SW480 (cell line): ENCODE results near the gene B4GALT7.
"Not testable (repeated sequence)": the region's sequence is repeated elsewhere in the genome, so short reads cannot be mapped to it uniquely, and the experiment has no call there.

Experiments used
- DNase-seq: peaks from one replicate; pipeline ENCODE4 v3.0.0-alpha.2; 2016; ENCODE audit warnings: low spot score

The B4GALT7 gene

DNA sequence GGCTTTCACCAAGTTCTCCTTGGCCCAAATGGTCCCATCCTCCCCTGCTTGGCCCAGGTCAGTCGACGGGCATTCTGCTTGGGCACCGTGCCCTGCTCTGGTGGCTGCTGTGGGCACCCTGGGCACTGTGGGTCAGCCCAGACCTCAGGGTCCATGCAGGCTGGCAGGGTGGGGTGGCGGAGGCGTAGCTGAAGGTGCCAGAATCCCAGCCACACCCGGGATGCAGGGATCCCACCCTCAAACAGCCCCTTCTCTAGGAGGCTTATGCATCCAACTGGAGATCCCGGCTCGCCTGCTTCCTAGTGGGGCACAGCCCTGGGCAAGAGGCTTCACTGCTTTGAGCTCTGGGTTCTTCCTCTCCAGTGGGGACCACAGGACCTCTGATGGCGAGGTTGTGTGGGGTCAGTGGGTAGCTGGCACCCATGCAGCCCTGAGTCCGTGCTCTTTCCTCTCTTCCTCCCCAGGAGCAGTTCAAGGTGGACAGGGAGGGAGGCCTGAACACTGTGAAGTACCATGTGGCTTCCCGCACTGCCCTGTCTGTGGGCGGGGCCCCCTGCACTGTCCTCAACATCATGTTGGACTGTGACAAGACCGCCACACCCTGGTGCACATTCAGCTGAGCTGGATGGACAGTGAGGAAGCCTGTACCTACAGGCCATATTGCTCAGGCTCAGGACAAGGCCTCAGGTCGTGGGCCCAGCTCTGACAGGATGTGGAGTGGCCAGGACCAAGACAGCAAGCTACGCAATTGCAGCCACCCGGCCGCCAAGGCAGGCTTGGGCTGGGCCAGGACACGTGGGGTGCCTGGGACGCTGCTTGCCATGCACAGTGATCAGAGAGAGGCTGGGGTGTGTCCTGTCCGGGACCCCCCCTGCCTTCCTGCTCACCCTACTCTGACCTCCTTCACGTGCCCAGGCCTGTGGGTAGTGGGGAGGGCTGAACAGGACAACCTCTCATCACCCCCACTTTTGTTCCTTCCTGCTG lies 9.4 kb downstream of the B4GALT7 start:
- no peak for DNase-seq

DNA sequence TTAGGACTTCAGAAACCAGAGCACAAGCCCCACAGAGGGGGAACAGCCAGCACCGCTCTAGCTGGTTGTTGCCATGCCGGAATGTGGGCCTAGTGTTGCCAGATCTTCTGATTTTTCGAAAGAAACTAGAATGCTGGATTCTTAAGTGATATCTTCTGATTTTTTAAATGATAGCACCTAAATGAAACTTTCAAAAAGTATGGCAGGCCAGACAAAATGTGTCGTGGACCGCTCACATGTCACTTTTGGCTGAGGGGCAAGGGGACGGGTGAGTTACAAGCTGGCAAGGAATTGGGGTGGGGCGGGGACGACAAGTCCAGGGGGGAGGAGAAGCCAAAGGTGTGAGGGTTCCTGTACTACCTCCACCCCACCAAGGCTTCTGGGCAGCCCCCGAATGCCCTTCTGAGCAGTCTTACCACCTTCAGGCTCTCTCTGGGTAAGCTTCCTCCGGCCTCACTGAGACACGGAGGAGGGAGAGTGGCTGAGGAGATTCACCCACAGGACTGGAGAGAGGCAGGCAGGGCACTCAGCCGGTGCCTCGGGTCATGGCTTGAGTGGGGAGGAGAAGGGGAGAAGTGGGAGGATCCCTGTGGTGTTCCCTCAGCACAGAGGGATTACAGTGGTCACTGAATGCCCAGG lies 10.3 kb downstream of the B4GALT7 start:
- DNase-seq, result no peak

DNA sequence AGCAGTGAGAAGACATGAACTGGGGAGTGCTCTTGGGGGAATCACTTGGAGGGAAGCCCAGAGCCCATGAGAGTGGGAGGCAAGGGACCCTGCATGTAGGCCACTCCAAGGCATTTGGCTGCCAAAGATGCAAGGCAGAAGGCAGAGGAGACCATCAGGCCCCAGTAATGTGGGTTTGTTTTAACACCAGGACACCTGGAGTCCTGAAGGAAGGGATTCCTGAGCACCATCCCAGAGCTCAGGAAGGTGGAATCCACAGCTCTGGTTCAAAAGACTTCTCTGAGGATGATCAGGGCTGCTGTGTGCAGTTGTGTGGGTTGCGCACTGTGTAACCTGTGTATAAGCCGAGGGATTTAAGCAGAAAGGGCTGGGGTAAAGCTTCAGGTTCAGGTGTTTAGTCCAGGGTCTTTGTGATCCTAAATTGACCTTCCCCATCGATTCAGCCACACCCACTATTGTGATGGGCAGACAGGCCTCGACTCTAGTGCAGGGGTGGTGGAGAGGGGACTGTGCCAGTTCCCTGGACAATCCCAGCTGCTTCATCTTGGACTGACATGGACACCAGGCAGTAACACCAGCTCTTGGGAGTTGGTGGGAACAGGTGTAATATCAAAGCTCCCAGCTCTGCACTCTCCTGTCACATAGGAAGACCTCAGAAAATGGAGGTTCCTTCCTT lies 11.0 kb downstream of the B4GALT7 start:
- DNase-seq, result no peak

DNA sequence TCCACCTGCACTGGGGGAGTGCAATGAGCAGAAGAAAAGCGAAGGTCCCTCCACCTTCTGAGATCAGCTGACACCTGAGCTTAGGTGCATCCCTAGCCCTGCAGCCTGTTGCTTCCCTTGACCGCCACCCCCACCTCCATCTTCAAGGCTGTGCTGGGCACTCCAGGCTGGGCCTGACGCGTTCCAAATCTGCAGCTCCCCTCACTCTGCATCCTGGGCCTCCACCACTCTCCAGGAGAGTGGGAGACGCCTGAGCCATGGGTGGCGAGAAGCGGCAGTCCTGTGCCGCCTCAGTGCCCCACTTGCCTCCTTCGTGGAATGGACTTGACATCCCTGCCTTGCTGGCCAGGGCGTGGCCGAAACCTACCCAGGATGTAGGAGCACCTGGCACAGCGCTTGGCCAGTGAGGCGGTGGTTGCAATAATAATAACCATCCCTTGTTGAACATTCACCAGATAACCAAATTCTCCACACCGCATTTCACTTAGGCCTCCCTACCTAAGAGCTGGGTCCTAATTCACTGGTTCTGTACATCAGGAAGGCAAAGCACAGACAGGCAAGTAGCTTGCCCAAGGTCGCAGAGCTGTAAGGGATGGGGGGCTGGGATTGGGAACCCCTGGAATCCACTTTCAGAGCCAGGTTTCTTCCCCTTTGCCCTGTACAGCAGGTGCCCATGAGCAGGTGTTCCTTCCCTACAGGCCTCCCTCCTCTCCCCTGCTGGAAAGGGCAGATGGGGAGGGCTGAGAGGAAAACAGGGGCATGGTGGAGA lies 11.7 kb downstream of the B4GALT7 start:
- no peak for DNase-seq

DNA sequence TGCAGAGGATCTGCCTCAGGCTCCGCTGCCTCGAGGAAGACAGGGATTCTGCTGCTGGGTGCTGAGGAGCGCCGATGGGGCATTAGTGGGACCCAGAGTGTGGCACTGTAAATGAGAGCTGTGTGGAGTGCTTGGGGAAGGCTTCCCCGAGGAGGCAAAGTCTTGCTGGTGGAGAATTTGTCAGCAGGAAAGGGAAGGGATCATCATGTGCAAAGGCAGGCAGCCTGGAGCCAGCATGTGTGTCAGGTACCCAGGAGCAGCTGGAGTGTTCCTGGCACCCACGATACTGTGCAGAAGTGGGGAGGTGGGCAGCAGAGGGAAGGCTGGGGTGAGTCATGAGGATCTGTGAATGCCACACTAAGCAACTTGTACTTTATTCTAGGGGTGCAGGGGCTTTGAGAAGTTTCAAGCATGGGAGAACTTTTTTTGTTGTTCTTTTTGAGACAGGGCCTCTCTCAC lies 12.3 kb downstream of the B4GALT7 start:
- no peak for DNase-seq

DNA sequence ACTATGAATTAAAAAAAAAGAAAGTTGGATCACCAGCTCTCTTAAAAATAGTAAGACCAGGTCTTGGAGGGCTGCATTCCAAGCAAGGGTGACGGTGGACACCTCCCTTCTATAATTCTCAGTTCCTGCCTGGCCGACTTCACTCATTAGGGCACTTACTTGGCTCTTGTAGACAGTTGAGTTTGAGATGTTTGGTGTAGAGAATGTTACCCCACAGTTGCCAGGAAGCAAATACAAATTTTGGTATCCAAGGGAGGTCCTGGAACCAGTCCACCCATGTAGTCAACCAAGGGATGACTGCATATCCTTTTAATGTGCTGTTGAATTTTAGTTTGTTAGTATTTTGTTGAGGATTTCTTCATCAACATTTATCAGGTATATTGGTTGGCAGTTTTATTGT lies 20.6 kb downstream of the B4GALT7 start:
- DNase-seq, result no peak

DNA sequence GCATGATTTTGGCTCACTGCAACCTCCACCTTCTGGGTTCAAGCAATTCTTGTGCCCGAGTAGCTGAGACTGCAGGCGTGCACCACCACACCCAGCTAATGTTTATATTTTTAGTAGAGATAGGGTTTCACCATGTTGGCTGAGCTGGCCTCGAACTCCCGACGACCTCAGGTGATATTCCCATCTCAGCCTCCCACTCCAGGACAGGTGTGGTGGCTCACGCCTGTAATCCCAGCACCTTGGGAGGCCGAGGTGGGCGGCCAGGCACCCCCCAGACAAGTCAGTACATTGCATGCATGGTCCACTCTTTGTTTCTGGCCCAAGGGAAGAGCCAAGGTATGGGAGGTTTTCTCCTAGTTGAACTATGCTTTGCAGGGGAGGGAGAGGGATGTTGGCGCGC lies 24.2 kb downstream of the B4GALT7 start:
- DNase-seq, result not testable (repeated sequence)

DNA sequence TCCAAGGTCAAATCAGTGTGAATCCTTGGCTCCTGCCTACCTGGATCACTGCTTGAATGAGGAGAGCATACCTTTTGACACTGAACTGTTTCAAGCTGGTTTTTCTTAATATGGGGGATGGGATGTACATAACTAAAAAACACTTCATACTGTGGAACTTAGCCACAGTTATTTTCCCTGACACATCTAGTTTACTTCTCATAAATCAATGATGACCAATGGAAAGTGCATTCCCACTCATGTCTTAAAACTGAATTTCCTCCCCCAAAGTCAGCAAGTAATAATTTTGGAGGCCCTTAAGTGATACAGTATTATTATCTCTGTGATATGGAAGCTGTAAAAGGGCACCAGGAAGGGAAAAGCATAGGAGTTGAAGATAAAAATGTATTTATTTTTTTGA lies 30.3 kb downstream of the B4GALT7 start:
- not testable (repeated sequence) for DNase-seq

DNA sequence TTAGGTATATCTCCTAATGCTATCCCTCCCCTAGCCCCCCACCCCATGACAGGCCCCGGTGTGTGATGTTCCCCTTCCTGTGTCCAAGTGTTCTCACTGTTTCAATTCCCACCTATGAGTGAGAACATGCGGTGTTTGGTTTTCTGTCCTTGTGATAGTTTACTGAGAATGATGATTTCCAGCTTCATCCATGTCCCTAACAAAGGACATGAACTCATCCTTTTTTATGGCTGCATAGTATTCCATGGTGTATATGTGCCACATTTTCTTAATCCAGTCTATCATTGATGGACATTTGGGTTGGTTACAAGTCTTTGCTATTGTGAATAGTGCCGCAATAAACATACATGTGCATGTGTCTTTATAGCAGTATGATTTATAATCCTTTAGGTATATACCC lies 35.0 kb downstream of the B4GALT7 start:
- DNase-seq, result not testable (repeated sequence)

DNA sequence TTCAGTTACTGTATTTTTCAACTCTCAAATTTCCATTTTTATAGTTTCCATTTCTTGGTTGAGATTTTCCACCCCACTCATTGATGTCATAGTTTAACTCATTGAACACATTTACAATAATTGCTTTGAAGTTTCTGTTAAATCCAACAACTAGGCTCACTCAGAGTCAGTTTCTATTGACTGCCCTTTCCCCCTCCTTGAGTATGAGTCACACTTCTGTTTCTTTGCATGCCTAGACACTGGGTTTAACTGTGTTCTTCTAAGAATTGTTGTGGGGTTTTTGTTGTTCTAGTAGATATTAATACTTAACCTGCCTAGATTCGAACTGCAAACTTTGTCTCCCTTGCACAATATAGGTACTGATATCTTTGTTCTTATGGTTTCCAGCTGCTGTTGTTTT lies 45.5 kb downstream of the B4GALT7 start:
- DNase-seq, result not testable (repeated sequence)

DNA sequence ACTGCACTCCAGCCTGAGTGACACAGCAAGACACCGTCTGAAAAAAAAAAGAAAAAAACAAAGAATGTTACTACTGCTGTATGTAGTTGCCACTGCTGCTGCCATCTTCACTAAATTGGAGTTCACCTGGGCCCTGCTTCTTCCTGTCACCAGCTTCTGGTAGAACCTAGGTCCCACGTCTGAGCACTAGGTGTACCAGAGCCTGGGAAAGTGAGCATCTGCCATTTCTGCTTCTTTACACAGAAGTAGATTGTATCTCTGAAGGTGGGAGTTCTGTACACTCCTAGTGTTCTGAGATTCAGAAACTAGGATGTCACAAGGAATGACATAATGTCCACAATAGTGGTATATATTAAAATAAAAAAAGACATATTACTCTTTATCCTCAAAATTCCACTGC lies 51.3 kb downstream of the B4GALT7 start:
- not testable (repeated sequence) for DNase-seq

DNA sequence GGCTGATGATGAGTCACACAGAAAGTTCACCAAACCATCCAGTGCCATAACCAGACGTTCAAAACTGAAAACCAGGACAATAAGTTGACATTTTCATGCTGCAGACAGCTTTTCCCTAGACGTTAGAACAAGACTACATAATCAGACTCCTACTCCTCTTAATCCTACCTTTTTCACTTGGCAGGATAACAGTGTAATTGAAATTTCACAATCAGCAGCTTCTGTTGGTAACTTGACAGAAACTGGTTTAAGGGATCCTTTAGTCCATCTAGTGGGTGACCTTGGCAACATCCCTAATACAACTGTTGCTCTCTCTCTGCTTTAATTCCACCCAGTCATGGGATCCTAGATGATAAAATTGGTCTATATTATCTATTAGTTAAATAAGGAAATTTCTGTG lies 57.9 kb downstream of the B4GALT7 start:
- not testable (repeated sequence) for DNase-seq

DNA sequence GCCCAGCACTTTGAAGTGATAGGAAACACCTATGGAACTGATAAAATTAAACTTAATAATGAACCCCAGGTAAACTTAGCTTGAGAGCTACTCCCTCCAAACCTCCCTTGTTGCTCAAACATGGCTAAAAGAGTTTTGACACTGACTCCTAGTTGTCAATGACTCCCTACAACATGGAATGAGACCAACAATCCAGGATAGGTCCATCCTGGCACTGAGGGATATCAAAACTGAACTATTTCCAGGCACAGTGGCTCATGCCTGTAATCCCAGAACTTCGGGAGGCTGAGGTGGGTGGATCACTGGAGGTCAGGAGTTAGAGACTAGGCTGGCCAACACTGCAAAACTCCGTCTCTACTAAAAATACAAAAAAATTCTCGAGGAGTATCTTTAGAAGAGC lies 58.6 kb downstream of the B4GALT7 start:
- DNase-seq, result not testable (repeated sequence)
